K562 (cell line): ENCODE results near the gene CLSTN1. TPM values are rescaled to one million over a fixed set of nuclear protein-coding genes. Genes with fewer than 3 reads are reported as not detected.

Source experiments
- ATAC-seq: fragments of 200-7000 bp; cut with Tn5 transposase; 3 replicates; pipeline ENCODE4 v1.9.1; 2020; ENCODE audit warnings: moderate library complexity
- BruUV-seq: library from RNA; stranded (reverse); fragments of 400-500 nt; replicated peaks from 2 replicates; lab custom pipeline; 2021; lab: Mats Ljungman, UMichigan
- CTCF ChIA-PET: fragments of 300-600 bp; formaldehyde crosslinking; extraction: SDS; loops from one replicate; lab custom pipeline; 2021; ENCODE audit warnings: low intra/inter-chr PET ratio; lab: Yijun Ruan, JAX
- POLR2A ChIA-PET: fragments of 300-600, 350-650 bp; sonication (Branson Sonifier 250); formaldehyde crosslinking; extraction: SDS; loops from one replicate; lab custom pipeline; 2021; ENCODE audit warnings: antibody characterized with exemption, inconsistent platforms; lab: Yijun Ruan, JAX
- DNase-seq, 4 experiments: peaks; one replicate each; pipeline versions ENCODE4 v3.0.0 to v3.0.0-alpha.2; 2011 to 2018; ENCODE audit warnings: low spot score in 3 of 4, mixed read lengths in 3 of 4; ENCODE audit errors: extremely low read depth in 1 of 4
- FAIRE-seq: peaks from 2 replicates; lab custom pipeline; 2011; peaks lifted over from hg19 to GRCh38; lab: Jason Lieb, UNC
- H2AFZ ChIP-seq: 2 replicates; pipeline ENCODE4 v1.6.0; 2011; ENCODE audit warnings: low read depth, low read length, control low read depth, inconsistent platforms
- H3K27ac ChIP-seq: fragments of 200-600 bp; 3 replicates; pipeline ENCODE4 v1.8.0; 2011; ENCODE audit warnings: low read depth, mild to moderate bottlenecking, control low read depth, inconsistent platforms, low read length, moderate library complexity, mixed read lengths; ENCODE audit errors: extremely low read depth
- H3K27me3 ChIP-seq, 2 experiments: fragments of 300-600 bp in 1 of 2; 2 replicates in 1 of 2; 3 replicates in 1 of 2; pipeline versions ENCODE4 v1.6.0 to v1.8.0; 2011; ENCODE audit warnings: inconsistent platforms in 2 of 2, low read length in 2 of 2, mild to moderate bottlenecking in 1 of 2, mixed read lengths in 1 of 2, moderate library complexity in 1 of 2; ENCODE audit not compliant: control insufficient read depth in 2 of 2, insufficient read depth in 2 of 2
- H3K36me3 ChIP-seq: fragments of 300-600 bp; 3 replicates; pipeline ENCODE4 v1.8.0; 2011; ENCODE audit warnings: mild to moderate bottlenecking, low read length, inconsistent platforms; ENCODE audit not compliant: control insufficient read depth, insufficient read depth
- H3K4me1 ChIP-seq, 2 experiments: fragments of 200-600 bp in 1 of 2; replicated peaks in 1 of 2; 2 replicates in 1 of 2; 3 replicates in 1 of 2; pipeline versions ENCODE4 v1.5.1 to v1.8.0; 2011; ENCODE audit warnings: inconsistent platforms in 2 of 2, low read length in 2 of 2, mild to moderate bottlenecking in 1 of 2, mixed read lengths in 1 of 2, moderate library complexity in 1 of 2; ENCODE audit not compliant: control insufficient read depth in 2 of 2, insufficient read depth in 2 of 2
- H3K4me2 ChIP-seq: 2 replicates; pipeline ENCODE4 v1.6.1; 2011; ENCODE audit warnings: low read length, control low read depth, inconsistent platforms, mixed read lengths; ENCODE audit not compliant: insufficient read depth
- H3K4me3 ChIP-seq: fragments of 200-600 bp; sonication (generic), shearing (Covaris generic); 2 replicates; pipeline ENCODE4 v1.5.1; 2016; ENCODE audit warnings: control low read depth, inconsistent platforms
- H3K79me2 ChIP-seq: fragments of 200-600 bp; 3 replicates; pipeline ENCODE4 v1.8.0; 2011; ENCODE audit warnings: low read length, inconsistent platforms; ENCODE audit not compliant: control insufficient read depth, insufficient read depth
- H3K9ac ChIP-seq, 2 experiments: 2 replicates each; pipeline versions ENCODE4 v1.6.0 to v1.6.1; 2011; ENCODE audit warnings: low read depth in 2 of 2, low read length in 2 of 2, control low read depth in 1 of 2, inconsistent platforms in 1 of 2, mild to moderate bottlenecking in 1 of 2, mixed read lengths in 1 of 2; ENCODE audit not compliant: insufficient read depth in 1 of 2
- H3K9me1 ChIP-seq: one replicate; pipeline ENCODE4 v1.6.0; 2011; ENCODE audit warnings: inconsistent platforms, mild to moderate bottlenecking, low read length, moderate library complexity; ENCODE audit not compliant: control insufficient read depth, insufficient read depth
- H3K9me3 ChIP-seq: replicated peaks from 2 replicates; pipeline ENCODE4 v1.5.1; 2011; ENCODE audit warnings: low read depth, low read length, inconsistent platforms; ENCODE audit not compliant: control insufficient read depth, insufficient read depth
- H4K20me1 ChIP-seq: replicated peaks from 2 replicates; pipeline ENCODE4 v1.6.1; 2011; ENCODE audit warnings: low read length, inconsistent platforms, mixed read lengths; ENCODE audit not compliant: control insufficient read depth, insufficient read depth
- NCOR1 ChIP-seq: fragments of 450-650 bp; IDR thresholded peaks from 2 replicates; pipeline ENCODE4 v1.6.1; 2016; ENCODE audit warnings: mild to moderate bottlenecking, moderate library complexity
- NFYB ChIP-seq: IDR thresholded peaks from 2 replicates; pipeline ENCODE4 v1.6.1; 2011; ENCODE audit warnings: mild to moderate bottlenecking, moderate library complexity; ENCODE audit not compliant: insufficient read length; ENCODE audit errors: extremely low read depth
- NKRF ChIP-seq: fragments of 450-650 bp; IDR thresholded peaks from 2 replicates; pipeline ENCODE4 v1.6.1; 2016; ENCODE audit warnings: borderline replicate concordance
- POLR2A ChIP-seq: fragments of 450-650 bp; conservative IDR thresholded peaks from 2 replicates; pipeline ENCODE4 v1.6.1; 2016
- SMARCB1 ChIP-seq: IDR thresholded peaks from 2 replicates; pipeline ENCODE4 v1.6.1; 2011; ENCODE audit warnings: improper control_type of control experiment, low read depth; ENCODE audit not compliant: insufficient read length
- ZNF121 ChIP-seq: sonication (generic); formaldehyde crosslinking; conservative IDR thresholded peaks from 2 replicates; pipeline ENCODE4 v1.8.0; 2022; ENCODE audit warnings: missing genetic modification reagents
- ZNF277 ChIP-seq: fragments of 250-450 bp; sonication (Bioruptor Pico); IDR thresholded peaks from 2 replicates; pipeline ENCODE4 v1.8.0; 2022; ENCODE audit warnings: inconsistent platforms, mild to moderate bottlenecking, moderate library complexity, borderline replicate concordance
- WGBS: fragments of 100-300 bp; shearing (Covaris generic); methylation state at CpG from one replicate; pipeline ENCODE4 v1.1.6; 2016; ENCODE audit warnings: low coverage, mixed read lengths; ENCODE audit not compliant: insufficient coverage; ENCODE audit errors: missing lambda C conversion rate; 5-methylcytosine and 5-hydroxymethylcytosine counted together
- in situ Hi-C: fragments of 300-500 bp; cut with MboI; formaldehyde crosslinking; loops from 4 replicates; pipeline ENCODE4 v1.15.0; 2018; ENCODE audit warnings: inconsistent platforms, mixed read lengths
- intact Hi-C: fragments of 100-400 bp; cut with micrococcal nuclease; formaldehyde crosslinking; loops from 2 replicates; pipeline ENCODE4 v1.14.2; 2022
- polyA plus RNA-seq, 8 experiments: library from polyadenylated mRNA; depleted of rRNA in 4 of 8; stranded (reverse) in 5 of 8; unstranded in 3 of 8; fragments of >200 nt; fragmentation: Nextera tagmentation in 2 of 8; fragmentation: Illumina TruSeq in 1 of 8; extraction: Ambion mirVana in 2 of 8; extraction: Trizol in 1 of 8; gene quantifications; 2 replicates each; pipeline versions ENCODE4 v1.2.1 to v1.2.3, GENCODE V29; 2011 to 2014; ENCODE audit warnings: inconsistent platforms in 1 of 8, missing spikeins in 1 of 8
- total RNA-seq, 7 experiments: library from RNA; depleted of rRNA in 6 of 7; stranded (reverse); fragments of >200 nt in 6 of 7; fragmentation: Illumina TruSeq in 2 of 7; extraction: Trizol in 2 of 7; gene quantifications; 2 replicates each; pipeline versions ENCODE4 v1.2.1 to v1.2.3, GENCODE V29; 2011 to 2021; ENCODE audit warnings: low replicate concordance in 1 of 7

The CLSTN1 gene
- total and polyA plus RNA-seq, 9 of the 15 experiments (the other 6 are each of a cell fraction or from before 2014, with no cell fraction given): 1.1 to 32.5 (median 13.3) TPM

GRCh38 chr1:9755441-9755995 lies 68.2 kb downstream of the CLSTN1 start:
- 53% methylated on average over 10 of the region's 10 CpGs for WGBS
- POLR2A ChIA-PET: interaction anchor here (0.6 to 1.0 kb wide), 2 partner anchors 8 to 34 kb away, joined by 3 read pairs; no protein-coding TSS in a partner anchor
- intact Hi-C loops: no loop called here

More at GRCh38 chr1:9755441-9755995, 68.2 kb downstream of the CLSTN1 start:
- H3K27me3 ChIP-seq: no peaks in the 10 kb centered on the region
- no peaks in the 10 kb centered on the region for H3K9me3 ChIP-seq
- no peak overlapping the region for H3K27ac ChIP-seq
- H2AFZ ChIP-seq: no peak overlapping the region
- peaks cover 6% of the 10 kb centered on the region; the same call in 1 of the 3 replicates for H3K36me3 ChIP-seq
- in situ Hi-C loops: loop anchor here (10.0 kb wide), 1 partner anchor 1181 kb away; no protein-coding TSS in a partner anchor
- no peak for ATAC-seq
- no peaks in the 10 kb centered on the region for H3K79me2 ChIP-seq
- H3K4me3 ChIP-seq: no peak overlapping the region
- no peaks in the 10 kb centered on the region for H3K9me1 ChIP-seq
- H3K4me2 ChIP-seq: no peak overlapping the region
- H3K4me1 ChIP-seq: peaks cover 13 to 17% of the 10 kb centered on the region in 2 experiments; a peak in 4 of 5 replicates
- no peak for FAIRE-seq
- BruUV-seq: no TSS peak
- CTCF ChIA-PET: no interaction called here
- TF ChIP-seq NKRF (no peak), POLR2A (no peak), SMARCB1 (no peak), NFYB (no peak), ZNF277 (no peak), ZNF121 (no peak), NCOR1 (no peak)
- no peaks in the 10 kb centered on the region for H4K20me1 ChIP-seq
- H3K9ac ChIP-seq: no peak overlapping the region
- DNase-seq: no peak
